ENCODE data around the gene LRRC8D.

The LRRC8D gene

DNA sequence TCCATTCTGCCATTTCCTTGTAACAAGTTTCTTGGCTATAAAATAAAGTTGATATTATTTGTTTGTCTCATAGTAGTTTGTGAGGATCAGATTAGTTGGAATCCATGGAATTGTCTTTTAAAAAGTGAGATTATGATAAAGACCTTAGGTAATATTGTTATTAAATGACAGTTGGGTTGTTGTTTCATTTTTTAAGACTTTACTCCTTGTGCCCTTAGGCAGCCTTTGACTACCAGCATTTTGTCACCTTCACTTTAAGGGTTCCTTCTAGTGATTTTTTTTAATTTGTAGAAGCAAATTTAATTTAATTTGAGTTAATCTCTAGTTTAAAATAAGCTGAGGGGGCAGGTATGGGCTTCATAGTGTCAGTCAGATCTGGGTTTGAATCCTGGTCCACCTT is 89.4 kb downstream of the LRRC8D start:
- Histone ChIP-seq H3K9me3 (ENCODE audit: insufficient read depth, low read length) (no peaks in the 10 kb centered on the region; the same call in 1 of the 2 replicates), H3K4me1 (ENCODE audit: insufficient read depth, insufficient read length) (peaks cover 11% of the 10 kb centered on the region), H3K36me3 (ENCODE audit: insufficient read depth, insufficient read length, low read length) (no peaks in the 10 kb centered on the region), H3K4me3 (ENCODE audit: insufficient read length, low read depth) (no peak overlapping the region), H3K9ac (ENCODE audit: insufficient read length, low read depth) (no peak overlapping the region), H3K27me3 (ENCODE audit: insufficient read depth, insufficient read length) (no peaks in the 10 kb centered on the region)
- DNase-seq (ENCODE audit: low read depth, low spot score) = no peak
- no peak for TF ChIP-seq ZNF274 (IDR thresholded peaks at IDR 0.05; ENCODE audit: low read depth, low read length)
- TF ChIP-seq YY1 (IDR thresholded peaks at IDR 0.05; ENCODE audit: insufficient read depth, insufficient read length) = no peak
- TF ChIP-seq SUZ12 (IDR thresholded peaks at IDR 0.05; ENCODE audit: extremely low read depth, insufficient read depth, insufficient read length) = no peak

DNA sequence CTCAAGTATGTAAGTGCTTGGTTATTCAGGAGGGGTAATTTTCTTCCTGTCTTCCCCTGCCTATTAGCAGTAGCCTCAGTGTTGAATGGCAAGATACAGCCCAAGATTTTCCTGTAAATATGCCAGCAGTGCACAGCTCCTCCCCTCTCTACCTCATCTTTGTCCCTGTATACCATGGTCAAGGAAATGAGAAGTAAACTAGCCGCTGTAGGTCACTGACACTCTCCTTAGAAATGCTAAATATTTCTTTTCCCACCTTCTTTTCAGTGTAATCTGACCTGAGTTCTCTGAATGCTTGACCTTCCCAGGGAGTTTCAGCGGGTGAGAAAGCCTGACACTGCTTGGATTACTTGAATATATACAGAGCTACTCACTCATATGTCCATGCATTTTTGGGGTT is 89.9 kb downstream of the LRRC8D start:
- DNase-seq (ENCODE audit: low read depth, low spot score) = peak; percentile 78
- Histone ChIP-seq H3K36me3 (ENCODE audit: insufficient read depth, insufficient read length, low read length) (no peaks in the 10 kb centered on the region), H3K4me3 (ENCODE audit: insufficient read length, low read depth) (no peak overlapping the region), H3K9ac (ENCODE audit: insufficient read length, low read depth) (no peak overlapping the region), H3K9me3 (ENCODE audit: insufficient read depth, low read length) (no peaks in the 10 kb centered on the region; the same call in 1 of the 2 replicates), H3K4me1 (ENCODE audit: insufficient read depth, insufficient read length) (peaks cover 11% of the 10 kb centered on the region), H3K27me3 (ENCODE audit: insufficient read depth, insufficient read length) (no peaks in the 10 kb centered on the region)
- TF ChIP-seq YY1 (IDR thresholded peaks at IDR 0.05; ENCODE audit: insufficient read depth, insufficient read length) = no peak
- TF ChIP-seq SUZ12 (IDR thresholded peaks at IDR 0.05; ENCODE audit: extremely low read depth, insufficient read depth, insufficient read length) = no peak
- TF ChIP-seq ZNF274 (IDR thresholded peaks at IDR 0.05; ENCODE audit: low read depth, low read length) = no peak

DNA sequence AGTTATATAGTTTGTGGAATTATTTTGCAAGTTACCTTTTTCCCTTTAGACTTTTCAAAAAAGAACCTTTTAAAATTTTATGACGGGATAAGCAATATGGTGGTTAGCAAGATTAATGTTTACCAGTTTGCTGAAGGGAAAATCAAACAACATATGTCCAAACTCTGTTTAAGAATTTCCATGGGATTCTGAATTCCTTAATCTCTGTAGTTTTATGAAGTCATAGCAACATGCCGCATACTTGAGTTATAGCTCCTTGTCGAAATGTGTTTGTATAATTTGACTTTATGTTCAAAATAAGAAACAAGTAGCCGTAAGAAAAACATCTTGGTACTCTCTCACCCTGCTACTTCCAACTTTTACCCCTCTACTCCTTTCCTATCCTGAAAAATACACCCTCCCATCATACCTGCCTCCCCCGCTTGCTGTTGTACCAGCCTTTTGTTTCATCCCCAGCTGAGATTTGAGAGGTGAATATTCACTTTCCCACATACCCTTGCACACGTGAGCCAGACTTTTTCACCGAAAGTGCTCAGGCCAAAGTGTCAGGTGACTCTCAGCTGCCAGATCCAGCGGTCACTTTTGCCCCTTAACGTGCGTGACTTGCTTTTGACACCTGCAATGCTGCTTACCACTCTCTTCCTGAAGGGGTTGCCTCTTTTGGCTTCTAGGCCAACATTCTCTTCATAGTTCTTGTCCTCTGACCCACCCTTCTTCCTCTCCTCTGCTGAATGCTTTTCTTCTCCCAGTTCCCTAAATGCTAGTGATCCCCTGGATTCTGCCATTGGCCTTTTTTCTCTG is 90.6 kb downstream of the LRRC8D start:
- no peaks in the 10 kb centered on the region for H3K27me3 ChIP-seq (ENCODE audit: insufficient read depth, insufficient read length)
- TF ChIP-seq SUZ12 (IDR thresholded peaks at IDR 0.05; ENCODE audit: extremely low read depth, insufficient read depth, insufficient read length) (no peak), YY1 (IDR thresholded peaks at IDR 0.05; ENCODE audit: insufficient read depth, insufficient read length) (no peak), ZNF274 (IDR thresholded peaks at IDR 0.05; ENCODE audit: low read depth, low read length) (no peak)

DNA sequence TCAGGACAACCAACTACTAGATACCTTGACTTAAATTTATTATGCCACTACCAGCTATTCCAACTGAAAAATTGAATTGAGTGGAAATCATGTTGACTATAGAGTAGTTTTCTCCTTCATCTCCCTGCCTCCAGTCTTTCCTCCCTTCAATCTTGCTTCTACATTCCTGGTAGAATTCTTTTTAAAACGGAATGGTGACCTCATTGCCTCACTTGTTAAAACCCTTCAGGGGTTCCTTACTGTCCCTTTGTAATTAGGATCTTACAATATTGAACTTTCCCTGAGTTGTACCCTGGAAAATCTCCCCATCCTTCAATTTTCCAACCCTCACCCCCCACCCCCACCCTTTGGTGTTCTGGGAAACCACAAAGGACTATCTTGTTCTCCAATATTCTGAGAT is 91.2 kb downstream of the LRRC8D start:
- DNase-seq (ENCODE audit: low read depth, low spot score) = no peak
- no peak overlapping the region for H3K4me3 ChIP-seq (ENCODE audit: insufficient read length, low read depth)
- peak overlapping the region; percentile 43 for H3K9ac ChIP-seq (ENCODE audit: insufficient read length, low read depth)
- H3K4me1 ChIP-seq (ENCODE audit: insufficient read depth, insufficient read length) = peaks cover 7% of the 10 kb centered on the region
- no peaks in the 10 kb centered on the region for H3K27me3 ChIP-seq (ENCODE audit: insufficient read depth, insufficient read length)
- TF ChIP-seq YY1 (IDR thresholded peaks at IDR 0.05; ENCODE audit: insufficient read depth, insufficient read length) (no peak), ZNF274 (IDR thresholded peaks at IDR 0.05; ENCODE audit: low read depth, low read length) (no peak), SUZ12 (IDR thresholded peaks at IDR 0.05; ENCODE audit: extremely low read depth, insufficient read depth, insufficient read length) (no peak)
- no peaks in the 10 kb centered on the region for H3K36me3 ChIP-seq (ENCODE audit: insufficient read depth, insufficient read length, low read length)
- no peaks in the 10 kb centered on the region; the same call in 1 of the 2 replicates for H3K9me3 ChIP-seq (ENCODE audit: insufficient read depth, low read length)

More for the DNA sequence above, 90.6 kb downstream of the LRRC8D start:
- Histone ChIP-seq H3K9ac (ENCODE audit: insufficient read length, low read depth) (peak overlapping the region; percentile 43), H3K4me3 (ENCODE audit: insufficient read length, low read depth) (no peak overlapping the region), H3K4me1 (ENCODE audit: insufficient read depth, insufficient read length) (peaks cover 7% of the 10 kb centered on the region), H3K9me3 (ENCODE audit: insufficient read depth, low read length) (no peaks in the 10 kb centered on the region; the same call in 1 of the 2 replicates), H3K36me3 (ENCODE audit: insufficient read depth, insufficient read length, low read length) (no peaks in the 10 kb centered on the region)
- no peak for DNase-seq (ENCODE audit: low read depth, low spot score)

DNA sequence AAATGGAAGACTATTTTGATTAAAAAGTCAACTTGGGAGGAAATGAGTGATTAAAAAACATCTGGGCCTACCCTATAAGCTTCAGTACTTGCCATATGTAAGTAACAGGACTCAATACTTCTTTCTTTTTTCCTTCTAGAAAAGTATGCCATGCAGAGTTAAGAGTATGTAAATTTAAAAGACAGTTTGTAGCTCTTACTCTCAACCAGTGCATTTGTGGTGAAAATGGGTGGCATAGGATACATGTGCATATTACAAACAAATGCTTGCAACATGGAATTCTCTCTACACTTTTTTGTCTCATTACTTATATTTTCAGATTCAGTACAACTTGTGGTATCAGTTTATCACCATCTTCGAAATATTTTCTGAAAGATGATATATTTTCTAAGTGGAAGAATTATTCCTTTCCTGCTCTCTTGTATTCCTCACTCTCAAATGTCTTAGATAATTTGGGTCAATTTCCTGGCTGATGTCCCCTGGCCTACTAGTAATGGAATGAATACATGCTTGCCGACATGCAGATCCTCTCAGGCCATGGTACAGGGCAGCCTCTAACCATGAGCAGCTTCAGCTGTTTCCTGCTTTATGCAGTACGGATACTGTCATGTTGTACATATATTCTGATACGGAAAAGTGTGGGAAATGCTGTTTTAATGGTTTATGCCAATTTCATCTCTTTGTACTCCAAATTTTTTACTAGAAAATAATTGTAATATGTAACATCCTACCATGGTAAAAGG is 92.7 kb downstream of the LRRC8D start:
- no peak for DNase-seq (ENCODE audit: low read depth, low spot score)
- Histone ChIP-seq H3K9ac (ENCODE audit: insufficient read length, low read depth) (no peak overlapping the region), H3K4me1 (ENCODE audit: insufficient read depth, insufficient read length) (peaks cover 7% of the 10 kb centered on the region), H3K36me3 (ENCODE audit: insufficient read depth, insufficient read length, low read length) (no peaks in the 10 kb centered on the region), H3K27me3 (ENCODE audit: insufficient read depth, insufficient read length) (no peaks in the 10 kb centered on the region), H3K9me3 (ENCODE audit: insufficient read depth, low read length) (no peaks in the 10 kb centered on the region; the same call in 1 of the 2 replicates), H3K4me3 (ENCODE audit: insufficient read length, low read depth) (no peak overlapping the region)
- TF ChIP-seq SUZ12 (IDR thresholded peaks at IDR 0.05; ENCODE audit: extremely low read depth, insufficient read depth, insufficient read length) (no peak), ZNF274 (IDR thresholded peaks at IDR 0.05; ENCODE audit: low read depth, low read length) (no peak), YY1 (IDR thresholded peaks at IDR 0.05; ENCODE audit: insufficient read depth, insufficient read length) (no peak)

DNA sequence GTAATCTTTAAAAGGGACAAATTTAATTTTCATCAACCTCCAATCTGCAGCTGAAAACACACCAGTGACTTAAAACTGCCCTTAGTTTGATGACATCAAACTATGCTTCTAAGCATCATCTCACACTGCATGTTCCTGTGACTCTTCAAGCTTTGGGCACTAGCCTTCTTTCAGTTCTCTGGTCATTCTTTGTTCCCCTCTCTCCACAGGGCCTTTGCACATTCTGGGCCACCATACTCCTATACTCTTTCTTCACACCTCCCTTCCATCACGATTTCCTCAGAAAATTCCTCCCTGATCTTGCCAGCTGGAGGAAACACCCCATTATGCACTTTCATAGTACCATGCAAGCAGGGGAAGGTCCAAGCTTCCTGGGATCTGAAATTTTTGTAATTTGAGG is 96.5 kb downstream of the LRRC8D start:
- Histone ChIP-seq H3K36me3 (ENCODE audit: insufficient read depth, insufficient read length, low read length) (no peaks in the 10 kb centered on the region), H3K27me3 (ENCODE audit: insufficient read depth, insufficient read length) (no peaks in the 10 kb centered on the region), H3K9ac (ENCODE audit: insufficient read length, low read depth) (no peak overlapping the region), H3K9me3 (ENCODE audit: insufficient read depth, low read length) (no peaks in the 10 kb centered on the region; the same call in 1 of the 2 replicates), H3K4me3 (ENCODE audit: insufficient read length, low read depth) (no peak overlapping the region), H3K4me1 (ENCODE audit: insufficient read depth, insufficient read length) (no peaks in the 10 kb centered on the region)
- no peak for DNase-seq (ENCODE audit: low read depth, low spot score)
- no peak for TF ChIP-seq ZNF274 (IDR thresholded peaks at IDR 0.05; ENCODE audit: low read depth, low read length)
- TF ChIP-seq SUZ12 (IDR thresholded peaks at IDR 0.05; ENCODE audit: extremely low read depth, insufficient read depth, insufficient read length) = no peak
- TF ChIP-seq YY1 (IDR thresholded peaks at IDR 0.05; ENCODE audit: insufficient read depth, insufficient read length) = no peak
